Middle frontal gyrus (tissue), 1 donor: Measurements from ENCODE around the gene MYBL2.
"Not testable (repeated sequence)": the region's sequence is repeated elsewhere in the genome, so short reads cannot be mapped to it uniquely, and the experiment has no call there.

Source experiments
- DNase-seq: peaks from one replicate; pipeline ENCODE4 v3.0.0-alpha.2; 2015; ENCODE audit warnings: low spot score; ENCODE audit errors: extremely low spot score

Gene MYBL2

DNA sequence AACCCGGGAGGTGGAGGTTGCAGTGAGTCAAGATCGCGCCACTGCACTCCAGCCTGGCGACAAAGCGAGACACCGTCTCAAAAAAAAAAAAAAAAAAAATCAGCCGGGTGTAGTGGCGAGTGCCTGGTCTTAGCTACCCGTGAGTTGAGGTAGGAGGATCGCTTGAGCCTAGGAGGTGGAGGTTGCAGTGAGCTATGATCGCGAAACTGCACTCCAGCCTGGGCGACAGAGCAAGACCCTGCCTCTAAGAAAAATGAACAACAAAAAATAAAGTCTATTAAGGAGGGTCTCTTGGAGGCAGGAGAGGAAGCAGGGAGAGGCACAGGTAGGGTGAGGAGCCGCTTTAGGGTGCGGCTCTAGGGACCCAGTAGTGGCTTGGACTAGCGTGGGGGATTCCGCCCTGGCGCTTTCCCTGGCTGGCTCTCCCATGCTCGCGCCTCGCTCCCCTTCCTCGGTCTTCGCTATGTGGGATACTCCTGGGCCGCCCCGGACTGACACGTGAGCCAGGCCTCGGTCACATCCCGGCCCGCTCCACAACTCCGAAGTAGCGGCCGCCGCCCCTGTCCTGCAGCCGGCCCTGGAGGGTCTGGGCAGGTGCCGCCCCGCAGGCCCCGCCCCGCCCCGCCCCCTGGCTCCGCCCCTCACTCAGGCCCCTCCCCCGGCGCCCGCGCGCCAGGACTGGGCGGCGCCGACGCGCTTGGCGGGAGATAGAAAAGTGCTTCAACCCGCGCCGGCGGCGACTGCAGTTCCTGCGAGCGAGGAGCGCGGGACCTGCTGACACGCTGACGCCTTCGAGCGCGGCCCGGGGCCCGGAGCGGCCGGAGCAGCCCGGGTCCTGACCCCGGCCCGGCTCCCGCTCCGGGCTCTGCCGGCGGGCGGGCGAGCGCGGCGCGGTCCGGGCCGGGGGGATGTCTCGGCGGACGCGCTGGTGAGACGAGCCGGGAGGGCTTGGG is at the start of gene MYBL2:
Gene MYBL2 (plus strand): TSS at position 739 of the 953 bp plus-strand sequence. CDS start 170 bp downstream, at position 909.
- no peak for DNase-seq

DNA sequence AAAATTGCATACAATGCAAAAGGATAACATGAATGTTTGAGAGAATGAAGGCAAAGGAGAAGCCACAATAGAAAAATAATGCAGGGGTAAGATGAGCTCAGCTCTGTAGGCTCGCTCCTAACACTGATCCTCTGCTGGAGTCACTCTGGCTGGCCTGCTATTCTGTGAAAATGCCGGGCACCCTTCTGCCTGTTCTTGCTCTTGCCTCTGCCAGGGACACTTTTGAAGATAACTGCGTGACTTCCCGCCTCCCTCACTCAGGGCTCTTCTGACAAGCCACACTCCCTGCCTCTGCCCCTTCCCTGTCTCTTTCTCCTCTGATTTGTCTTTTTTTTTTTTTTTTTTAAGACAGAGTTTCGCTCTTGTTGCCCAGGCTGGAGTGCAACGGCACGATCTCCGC is 35.3 kb upstream of the MYBL2 start:
- no peak for DNase-seq

DNA sequence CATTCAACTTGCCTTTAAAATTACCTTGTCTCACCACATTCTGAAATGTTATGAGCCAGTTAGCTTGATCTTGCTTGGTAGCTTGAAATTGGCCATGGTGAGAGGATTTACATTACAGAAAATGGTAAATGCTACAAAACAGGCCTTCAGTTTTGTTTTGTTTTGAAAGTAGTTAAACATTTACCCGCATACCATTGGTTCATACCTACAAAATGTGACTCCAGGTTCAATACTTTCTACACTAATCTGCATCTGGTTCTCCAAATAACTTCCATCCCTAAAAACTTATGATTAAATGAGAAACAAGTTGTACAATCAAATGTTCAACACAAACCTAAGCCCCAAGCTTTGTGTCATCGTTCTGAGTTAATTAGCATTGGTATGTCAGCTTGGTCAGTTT is 30.5 kb upstream of the MYBL2 start:
- no peak for DNase-seq

DNA sequence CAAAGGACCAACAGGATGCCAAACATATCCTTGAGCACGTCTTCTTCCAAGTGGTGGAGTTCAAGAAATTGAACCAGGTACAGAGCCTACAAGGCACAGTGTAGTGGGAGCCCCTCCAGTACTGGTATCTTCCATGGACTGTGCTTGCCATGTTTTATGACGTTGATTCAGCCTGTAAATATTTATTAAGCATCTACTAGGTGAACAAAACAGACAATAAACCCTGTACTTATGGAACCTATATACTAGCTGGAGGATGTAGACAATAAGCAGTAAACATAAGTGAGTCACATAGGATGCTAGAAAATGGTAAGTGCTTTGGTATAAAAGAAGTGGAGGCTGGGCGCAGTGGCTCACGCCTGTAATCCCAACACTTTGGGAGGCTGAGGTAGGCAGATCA is 24.4 kb upstream of the MYBL2 start:
- no peak for DNase-seq

DNA sequence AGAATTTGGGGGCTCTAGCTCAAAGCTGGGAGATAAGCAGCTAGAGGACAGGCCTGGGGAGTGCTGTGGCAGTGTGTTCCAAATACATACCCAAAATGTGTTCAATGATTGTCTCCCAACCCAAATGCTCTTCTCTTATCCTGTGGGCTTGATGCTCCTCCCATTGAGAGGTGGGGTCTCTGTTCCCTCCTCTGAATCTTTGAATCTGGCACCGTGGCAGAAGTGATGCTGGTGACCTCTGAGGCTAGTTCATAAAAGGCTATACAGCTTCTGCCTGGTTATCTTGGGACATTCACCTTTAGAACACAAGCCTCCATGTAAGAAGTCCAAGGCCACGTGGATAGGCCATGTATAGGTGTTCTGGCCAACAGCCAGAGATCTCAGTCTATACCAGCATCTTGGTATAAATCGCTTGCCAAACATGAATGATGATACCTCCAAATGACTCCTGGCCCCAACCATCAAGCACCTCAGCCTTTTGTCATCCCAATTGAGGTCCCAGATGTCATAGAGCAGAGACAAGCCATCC is 15.9 kb upstream of the MYBL2 start:
- DNase-seq: no peak

DNA sequence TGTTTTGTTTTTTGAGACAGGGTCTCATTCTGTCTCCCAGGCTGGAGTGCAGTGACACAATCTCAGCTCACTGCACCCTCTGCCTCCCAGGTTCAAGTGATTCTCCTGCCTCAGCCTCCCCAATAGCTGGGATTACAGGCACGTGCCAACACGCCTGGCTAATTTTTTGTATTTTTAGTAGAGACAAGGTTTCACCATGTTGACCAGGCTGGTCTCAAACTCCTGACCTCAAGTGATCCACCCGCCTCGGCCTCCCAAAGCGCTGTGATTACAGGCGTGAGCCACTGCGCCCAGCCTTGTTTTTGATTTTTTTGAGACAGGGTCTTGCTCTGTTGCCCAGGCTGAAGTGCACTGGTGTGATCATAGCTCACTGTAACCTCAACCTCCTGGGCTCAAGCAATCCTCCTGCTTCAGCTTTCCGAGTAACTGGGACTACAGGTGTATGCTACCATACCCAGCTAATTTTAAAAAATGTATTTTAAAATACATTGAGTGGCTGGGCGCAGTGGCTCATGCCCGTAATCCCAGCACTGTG is 15.2 kb upstream of the MYBL2 start:
- DNase-seq: not testable (repeated sequence)

DNA sequence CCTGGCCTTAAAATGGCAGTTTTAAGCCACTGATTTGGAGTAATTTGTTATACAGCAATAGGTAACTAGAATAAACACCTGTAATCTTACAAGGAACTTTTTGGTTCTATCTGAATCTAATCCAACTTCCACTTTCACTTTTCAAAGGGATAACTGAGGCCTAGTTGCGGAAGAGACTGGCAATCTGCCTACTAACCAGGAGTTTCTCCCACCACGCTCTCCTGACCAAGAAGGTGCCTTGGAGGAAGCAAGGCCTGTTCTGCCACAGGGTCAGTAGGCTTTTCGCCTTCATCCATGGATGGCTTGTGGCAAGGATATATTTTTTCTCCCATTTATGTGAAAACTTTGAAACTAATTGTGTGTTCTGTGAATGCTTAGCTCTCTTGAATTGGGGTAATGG is 12.9 kb upstream of the MYBL2 start:
- no peak for DNase-seq

DNA sequence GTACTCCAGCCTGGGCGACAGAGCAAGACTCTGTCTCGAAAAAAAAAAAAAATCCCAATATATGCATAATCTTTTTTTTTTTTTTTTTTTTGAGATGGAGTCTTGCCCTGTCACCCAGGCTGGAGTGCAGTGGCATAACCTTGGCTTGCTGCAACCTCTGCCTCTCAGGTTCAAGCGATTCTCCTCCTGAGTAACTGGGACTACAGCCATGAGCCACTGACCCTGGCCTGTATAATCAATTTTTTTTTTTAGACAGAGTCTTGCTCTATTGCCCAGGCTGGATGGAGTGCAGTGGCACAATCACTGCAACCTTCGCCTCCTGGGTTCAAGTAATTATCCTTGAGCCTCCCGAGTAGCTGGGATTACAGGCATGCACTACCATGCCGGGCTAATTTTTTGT is 11.7 kb upstream of the MYBL2 start:
- DNase-seq: not testable (repeated sequence)

DNA sequence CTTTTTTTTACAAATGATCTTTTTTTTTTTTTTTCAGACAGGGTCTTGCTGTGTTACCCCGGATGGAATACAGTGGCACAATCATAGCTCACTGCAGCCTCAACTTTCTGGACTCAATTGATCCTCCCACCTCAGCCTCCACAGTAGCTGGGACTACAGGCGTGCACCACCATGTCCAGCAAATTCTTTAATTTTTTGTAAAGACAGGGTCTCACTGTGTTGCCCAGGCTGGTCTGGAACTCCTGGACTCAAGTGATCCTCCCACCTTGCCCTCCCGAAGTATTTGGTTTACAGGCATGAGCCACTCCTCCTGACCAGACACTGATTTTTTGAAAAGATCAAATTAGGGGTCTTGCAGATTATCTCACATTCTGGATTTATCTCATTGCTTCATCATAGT is 11.0 kb upstream of the MYBL2 start:
- DNase-seq: no peak

DNA sequence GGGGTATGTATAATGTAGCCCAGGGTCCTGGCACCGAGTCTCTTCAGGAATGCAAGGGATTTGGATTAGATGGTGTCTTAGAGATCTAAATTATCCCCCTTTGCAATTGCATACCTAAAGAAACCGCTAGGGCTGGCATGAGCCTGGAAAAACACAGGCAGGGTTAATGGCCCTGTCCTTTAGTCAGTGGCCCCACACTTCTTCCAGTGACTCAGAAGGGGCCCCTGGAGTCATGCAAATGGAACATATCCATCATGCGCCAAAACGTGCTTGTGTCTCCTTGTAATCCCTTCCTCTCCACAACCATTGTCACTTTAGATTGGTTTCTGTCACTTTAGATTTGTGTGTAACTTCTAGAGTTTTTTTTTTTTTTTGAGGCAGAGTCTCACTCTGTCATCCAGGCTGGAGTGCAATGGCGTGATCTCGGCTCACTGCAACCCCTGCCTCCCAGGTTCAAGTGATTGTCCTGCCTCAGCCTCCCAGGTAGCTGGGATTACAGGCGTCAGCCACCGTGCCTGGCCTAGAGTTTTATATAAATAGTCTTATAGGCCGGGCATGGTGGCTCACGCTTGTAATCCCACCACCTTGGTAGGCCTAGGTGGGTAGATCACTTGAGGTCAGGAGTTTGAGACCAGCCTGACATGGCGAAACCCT is 8.7 kb upstream of the MYBL2 start:
- no peak for DNase-seq

DNA sequence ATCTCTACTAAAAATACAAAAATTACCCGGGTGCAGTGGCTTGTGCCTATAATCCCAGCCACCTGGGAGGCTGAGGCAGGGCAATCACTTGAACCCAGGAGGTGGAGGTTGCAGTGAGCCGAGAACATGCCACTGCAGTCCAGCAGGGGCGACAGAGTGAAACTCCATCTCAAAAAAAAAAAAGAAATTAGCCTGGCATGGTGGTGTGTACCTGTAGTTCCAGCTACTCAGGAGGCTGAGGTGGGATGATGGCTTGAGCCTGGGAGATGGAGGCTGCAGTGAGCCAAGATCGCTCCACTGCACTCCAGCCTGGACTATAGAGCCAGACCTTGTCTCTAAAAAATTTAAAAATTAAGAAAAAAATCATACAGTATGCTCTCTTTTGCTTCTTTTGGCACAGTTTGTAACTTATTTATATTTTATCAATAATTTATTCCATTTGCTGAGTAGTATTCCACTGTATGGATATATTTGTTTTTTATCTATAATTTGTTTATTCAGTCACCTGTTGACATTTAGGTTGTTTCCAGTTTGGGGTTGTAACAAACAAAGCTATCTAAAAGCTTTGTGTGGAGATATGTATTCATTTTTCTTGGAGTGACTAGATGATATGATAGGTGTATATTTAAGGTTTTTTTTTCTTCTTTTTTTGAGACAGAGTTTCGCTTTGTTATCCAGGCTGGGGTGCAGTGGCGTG is 8.0 kb upstream of the MYBL2 start:
- no peak for DNase-seq

DNA sequence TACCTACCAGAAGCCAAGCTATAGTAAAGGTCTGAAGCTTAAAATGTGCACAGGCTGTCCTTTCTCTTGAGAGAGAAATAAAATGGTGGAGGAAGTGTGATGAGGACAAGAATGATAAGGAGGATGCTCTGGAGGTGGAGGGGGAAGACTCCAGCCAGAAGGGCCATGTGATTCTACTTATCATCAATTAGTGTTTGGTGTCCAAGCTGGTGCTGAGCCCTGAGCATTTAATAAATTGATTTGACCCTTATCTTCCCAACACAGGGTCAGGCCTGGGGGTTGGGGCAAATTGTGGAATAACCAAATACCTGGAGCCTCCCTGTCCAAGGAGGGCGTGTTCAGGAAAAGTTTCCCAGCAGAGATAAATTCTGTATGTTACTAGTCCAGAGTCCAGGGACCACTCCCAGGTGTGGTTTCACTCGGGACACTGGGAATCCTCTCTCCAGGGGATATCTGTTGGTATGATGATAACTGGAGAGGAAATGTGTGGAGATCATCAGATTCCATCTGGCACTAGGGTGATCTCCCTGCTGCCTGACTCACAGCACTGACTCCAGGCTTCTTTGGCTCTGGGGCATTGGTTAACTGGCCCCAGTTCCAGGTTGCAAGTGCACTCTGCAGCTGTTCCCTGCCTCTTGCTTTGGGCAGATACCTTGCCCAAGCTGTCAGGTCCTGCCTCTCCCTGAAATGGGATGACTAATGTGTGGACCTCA is 3.8 kb upstream of the MYBL2 start:
- DNase-seq: no peak

DNA sequence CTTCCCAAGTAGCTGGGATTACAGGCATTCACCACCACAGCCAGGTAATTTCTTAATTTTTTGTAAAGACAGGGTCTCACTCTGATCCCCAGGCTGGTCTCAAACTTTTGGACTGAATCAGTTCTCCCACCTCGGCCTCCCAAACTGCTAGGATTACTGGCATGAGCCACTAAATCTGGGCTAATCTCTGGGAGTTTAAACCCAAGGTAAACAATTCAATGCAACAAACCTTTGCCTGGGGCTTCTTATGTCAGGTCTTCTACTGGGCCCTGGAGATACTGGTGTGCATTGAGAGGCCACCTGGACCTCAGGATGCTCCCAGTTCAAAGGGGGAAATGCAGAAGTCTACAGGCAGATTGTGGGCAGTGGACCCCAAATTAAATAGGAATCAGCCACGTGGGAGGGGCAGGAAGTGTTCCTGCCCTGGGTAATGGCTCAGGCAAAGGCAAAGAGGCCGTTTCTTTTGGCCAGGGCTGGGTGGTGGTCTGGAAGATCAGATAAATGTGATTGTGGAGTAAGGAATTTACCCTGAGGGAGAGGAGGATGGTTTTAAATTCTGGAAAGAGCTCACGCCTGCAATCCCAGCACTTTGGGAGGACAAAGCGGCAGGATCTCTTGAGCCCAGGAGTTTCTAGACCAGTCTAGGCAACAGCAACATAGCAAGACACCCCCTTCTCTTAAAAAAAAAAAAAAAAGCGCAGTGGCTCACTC is 1.3 kb upstream of the MYBL2 start:
- DNase-seq: no peak

DNA sequence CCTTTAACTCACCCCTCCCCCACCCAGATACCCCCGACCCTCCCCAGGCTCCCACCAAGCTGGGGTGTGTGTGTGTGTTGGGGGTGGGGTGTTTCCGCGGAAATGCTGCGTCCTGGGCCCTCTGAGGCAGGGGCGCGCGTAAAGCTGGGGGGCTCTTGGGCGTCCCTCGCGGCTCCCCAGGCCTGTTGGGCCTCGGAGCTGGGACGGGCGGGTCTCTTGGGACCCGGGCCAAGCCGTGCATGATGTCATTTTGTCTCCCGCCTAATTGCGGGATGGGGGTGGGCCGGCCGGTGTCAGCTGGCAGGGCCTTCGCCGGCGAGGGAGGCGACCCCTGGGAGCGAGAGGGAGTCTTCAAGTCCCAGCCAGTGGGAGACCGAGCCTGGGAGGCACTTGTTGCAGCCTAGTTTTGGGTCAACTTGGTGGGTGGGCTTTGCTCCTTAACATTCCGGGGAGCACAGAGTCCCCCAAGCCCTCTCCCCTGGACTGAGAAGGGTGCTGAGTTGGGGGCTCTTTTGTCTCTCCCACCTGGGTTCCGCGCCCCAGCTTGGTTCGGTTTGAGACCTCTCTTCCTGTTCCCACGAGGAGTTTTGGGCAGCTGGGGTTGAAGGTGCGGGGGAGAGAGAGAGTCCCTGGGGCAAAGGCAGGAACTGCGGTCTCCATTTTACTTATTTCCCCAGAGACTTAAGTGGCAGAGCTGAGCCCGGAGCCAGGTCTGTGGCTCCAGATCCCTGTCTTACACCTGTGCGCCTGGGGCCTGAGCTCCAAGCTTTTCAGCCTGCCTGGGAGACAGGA is 623 bp downstream of the MYBL2 start:
- DNase-seq: no peak

DNA sequence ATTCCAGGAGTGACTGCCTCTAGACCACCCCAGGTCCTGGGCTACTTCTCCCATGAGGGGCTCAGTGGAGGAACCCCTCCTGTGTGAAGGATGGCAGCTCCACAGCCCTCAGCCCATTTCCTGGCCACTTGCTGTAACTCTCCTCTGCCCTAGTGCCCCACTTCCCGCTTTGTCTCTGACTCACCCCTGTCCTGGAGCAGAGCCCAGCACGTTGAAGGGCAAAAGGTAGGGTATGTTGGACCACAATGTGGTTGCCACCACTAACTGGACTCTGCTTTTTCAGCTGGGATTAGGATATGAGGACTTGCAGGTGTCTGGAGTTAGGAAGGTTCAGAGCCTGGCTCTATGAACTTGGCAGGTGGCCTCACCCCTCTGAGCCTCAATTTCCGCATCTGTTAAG is 2.4 kb downstream of the MYBL2 start:
- no peak for DNase-seq

DNA sequence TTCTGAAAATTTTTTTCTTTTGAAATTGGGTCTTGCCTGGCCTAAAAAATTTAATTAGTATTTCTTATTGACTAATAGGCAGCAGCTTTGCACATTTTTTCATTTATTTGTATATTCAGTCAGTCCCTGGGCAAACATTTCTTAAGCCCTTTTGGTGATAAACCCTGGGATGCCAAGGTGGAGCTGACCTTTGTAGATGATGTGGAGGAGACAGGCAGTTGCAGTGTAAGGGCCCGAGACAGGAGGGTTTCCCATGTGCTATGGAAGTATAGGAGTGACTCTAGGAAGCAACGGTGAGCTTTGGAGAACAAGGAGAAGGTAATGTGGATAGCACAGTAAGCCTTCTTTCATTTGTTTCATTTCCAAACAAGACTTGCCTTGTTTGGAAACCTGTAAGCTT is 3.5 kb downstream of the MYBL2 start:
- DNase-seq: no peak

DNA sequence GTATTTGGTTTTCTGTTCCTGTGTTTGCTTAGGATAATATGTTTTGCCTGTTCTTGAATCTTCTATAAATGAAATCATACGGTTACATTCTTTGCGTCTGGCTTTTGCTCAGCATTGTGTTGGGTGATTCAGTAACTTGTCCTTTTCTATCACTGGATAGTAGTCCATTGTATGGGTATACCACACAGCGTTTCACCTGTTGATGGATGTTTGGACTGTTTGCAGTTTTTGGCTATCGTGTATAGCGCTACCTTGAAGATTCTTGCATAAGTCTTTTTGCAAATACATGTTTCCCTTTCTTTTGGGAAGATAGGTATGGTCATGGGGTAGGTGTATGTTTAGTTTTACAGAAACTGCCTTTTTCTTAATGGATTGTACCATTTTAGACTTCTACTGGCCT is 9.5 kb downstream of the MYBL2 start:
- no peak for DNase-seq

DNA sequence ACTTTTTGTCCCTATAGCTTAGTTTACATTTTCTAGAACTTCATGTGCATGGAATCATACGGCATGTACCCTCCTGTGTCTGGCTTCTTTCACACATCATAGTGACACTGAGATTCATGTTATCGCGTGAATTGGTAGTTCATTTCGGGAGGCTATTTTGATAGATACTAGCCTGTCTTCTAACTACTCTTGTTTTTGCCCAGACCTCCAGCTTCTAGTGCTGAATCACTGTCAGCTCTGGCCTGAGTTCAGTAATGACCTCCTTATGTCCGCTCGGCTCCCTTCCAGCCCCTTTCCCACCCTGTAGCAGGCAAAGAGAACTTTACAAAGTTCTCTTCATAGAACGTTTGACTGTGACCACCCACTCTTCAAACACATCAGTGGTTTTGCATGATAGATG is 14.1 kb downstream of the MYBL2 start:
- DNase-seq: no peak

DNA sequence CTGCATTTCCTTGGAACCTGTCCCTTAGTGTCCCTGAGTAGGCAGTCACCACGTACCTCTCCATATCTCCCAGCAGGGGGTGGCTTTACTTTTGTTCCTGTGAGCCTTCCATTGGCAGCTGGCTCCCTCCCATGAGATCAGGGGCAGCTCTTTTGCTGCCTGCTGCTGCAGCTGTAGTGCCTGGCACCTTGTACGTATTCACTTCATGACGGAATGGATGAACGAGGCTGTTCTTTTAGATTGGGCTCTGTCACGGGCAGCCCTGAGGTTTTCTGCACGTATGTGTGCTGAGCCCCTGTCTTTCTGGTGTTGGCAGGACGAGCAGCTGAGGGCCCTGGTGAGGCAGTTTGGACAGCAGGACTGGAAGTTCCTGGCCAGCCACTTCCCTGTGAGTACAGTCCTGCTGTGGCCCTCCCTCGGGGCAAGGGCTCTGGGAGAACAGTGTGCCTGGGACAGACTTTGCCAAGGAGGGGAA is 14.6 kb downstream of the MYBL2 start:
- no peak for DNase-seq
